Fibroblast of upper back skin (primary cell): Measurements from ENCODE around the gene GNG2.

Experiments used
- DNase-seq: peaks from one replicate; pipeline ENCODE4 v3.0.0-alpha.2; 2013

GNG2 gene

DNA sequence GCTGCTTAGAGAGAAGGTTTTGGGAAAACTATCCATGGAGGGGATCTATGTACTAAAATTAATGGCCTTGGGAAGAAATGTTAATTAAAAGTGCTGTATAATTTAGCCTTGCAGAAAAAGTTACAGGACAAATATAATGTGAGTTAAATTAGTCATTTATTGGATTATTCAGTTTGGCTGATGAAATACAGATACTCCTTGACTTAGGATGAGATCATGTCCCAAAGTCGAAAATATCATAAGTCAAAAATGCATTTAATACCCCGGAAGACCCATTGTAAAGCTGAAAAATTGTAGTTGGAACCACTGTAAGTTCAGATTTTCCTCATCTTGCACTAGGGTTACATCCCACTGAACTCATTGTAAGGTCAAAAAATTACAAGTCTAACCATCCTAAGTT is 138.7 kb downstream of the GNG2 start:
- DNase-seq: peak; percentile 83

DNA sequence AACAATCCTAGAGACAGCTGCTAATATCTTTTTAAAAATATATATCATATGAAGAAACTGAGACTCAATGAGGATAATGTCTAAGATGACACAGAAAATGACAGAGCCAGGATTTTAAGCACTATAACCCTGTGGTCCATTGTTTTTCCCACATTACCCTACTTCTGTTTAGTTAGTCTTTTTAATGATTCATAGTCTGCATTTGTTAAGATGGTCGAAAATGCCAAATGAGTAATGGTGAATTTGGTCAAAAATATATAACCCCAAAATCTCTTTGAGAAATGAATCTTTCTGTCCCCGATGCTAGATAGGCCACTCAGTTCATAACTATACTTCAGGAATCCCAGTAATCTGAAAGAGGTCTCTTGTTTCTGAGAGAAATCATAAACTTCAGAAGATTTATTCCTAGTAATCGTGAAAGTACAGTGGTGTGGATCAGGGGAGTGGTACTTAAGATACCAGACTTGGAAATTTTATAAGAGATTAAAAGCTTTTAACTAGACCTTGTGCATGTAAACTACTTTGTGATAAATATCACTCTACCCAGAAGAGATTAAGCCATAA is 139.7 kb downstream of the GNG2 start:
- DNase-seq: peak; percentile 58

DNA sequence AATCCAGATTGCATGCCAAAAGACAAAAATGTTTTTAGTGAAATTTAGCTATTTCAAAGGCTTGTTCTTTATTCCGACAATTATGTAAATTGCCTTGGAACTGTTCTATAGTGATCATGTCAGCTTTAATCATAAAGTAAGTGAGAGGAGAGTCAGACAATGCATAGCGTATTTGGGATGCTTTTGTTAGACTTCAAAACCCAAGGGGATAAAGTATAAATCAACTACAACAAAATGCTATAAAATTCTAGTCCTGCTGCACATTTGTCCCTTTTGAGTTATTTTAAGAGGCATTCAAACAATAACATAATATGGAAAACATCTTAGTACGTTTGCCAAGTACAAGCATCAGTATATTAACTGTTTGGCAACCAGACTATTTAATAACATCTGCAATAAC is 140.3 kb downstream of the GNG2 start:
- no peak for DNase-seq

- no peak for DNase-seq
These were observed 142.1 kb downstream of the GNG2 start for GRCh38 chr14:52002542-52002941.

DNA sequence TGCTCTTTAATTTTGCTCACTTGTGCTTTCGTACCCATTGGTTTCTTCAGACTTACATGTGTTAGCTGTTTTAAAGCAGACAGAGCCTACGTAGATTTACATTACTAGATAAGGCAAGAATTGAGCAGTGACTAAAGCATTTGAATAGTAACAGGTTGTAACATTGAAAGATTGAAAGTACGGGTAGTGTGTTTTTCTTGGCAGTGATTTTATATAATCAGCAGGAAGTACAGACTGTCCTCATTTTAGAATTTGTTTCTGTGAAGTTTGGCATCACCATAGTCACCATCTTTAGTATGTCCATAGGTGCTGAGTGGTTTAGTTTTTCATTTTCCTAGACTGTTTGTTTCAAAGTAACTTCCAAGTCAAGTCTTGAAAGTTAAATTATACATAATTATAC is 142.9 kb downstream of the GNG2 start:
- DNase-seq: no peak

DNA sequence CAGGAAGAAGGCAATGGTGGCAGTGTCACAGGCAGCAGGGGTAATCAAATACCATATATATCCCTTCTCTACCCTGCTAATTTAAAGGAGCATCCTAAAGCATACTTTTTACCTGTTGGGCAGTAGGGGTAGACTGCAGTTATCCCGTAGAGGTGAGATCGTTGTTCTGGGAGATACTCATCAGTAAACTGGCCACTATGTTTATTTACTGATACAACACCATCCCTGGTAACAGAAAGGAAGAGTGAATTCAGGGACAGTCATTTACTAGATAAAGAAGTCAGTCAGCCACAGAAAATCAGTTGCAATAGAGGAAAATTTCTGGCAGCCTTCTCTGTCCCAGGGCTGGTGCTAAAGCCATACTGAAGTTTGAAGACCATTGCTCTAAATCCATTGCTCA is 145.2 kb downstream of the GNG2 start:
- no peak for DNase-seq

GRCh38 chr14:52006361-52006760 is 145.9 kb downstream of the GNG2 start:
- no peak for DNase-seq

DNA sequence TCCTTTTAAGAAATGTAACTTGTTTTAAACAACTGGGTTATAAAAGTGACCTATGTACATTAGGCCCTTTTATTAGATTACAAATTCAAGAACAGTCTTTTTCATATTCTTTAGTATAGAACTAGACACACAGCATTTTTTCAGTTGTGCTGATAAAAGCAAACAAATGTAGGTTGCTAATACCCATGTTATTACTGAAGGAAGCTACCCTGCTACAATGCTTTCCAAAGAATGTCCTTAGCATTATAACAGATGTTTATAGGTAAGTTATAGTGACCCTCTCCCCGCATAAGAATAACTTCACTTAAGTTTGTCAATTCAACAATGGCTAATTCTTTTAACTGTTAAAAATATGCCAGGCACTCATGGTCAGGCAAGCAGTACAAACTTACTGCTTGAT is 146.8 kb downstream of the GNG2 start:
- DNase-seq: no peak

GRCh38 chr14:52007637-52008036 is 147.2 kb downstream of the GNG2 start:
- DNase-seq: no peak

DNA sequence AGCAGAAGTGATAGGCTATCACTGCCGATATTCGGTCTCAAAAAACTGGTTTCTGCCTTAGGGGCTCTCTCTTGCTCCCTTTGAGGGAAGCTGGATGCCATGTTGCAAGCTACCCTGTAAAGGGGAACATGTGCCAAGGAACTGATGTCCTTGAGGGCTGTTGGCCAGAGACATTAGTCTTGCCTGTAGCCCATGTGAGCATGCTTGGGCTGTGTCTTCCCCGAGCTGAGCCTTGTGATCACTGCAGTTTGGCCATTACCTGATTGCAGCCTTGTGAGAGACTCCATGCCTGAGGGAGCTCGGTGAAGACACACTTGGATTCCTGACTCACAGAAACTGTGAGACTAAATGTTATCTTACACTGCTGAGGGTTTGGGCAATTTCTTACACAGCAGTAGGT is 147.7 kb downstream of the GNG2 start:
- DNase-seq: no peak

- DNase-seq: no peak
These were observed 149.8 kb downstream of the GNG2 start for GRCh38 chr14:52010173-52010693.

GRCh38 chr14:52011523-52011922 is 151.1 kb downstream of the GNG2 start:
- no peak for DNase-seq

- DNase-seq: no peak
These were observed 152.2 kb downstream of the GNG2 start for GRCh38 chr14:52012635-52013034.

DNA sequence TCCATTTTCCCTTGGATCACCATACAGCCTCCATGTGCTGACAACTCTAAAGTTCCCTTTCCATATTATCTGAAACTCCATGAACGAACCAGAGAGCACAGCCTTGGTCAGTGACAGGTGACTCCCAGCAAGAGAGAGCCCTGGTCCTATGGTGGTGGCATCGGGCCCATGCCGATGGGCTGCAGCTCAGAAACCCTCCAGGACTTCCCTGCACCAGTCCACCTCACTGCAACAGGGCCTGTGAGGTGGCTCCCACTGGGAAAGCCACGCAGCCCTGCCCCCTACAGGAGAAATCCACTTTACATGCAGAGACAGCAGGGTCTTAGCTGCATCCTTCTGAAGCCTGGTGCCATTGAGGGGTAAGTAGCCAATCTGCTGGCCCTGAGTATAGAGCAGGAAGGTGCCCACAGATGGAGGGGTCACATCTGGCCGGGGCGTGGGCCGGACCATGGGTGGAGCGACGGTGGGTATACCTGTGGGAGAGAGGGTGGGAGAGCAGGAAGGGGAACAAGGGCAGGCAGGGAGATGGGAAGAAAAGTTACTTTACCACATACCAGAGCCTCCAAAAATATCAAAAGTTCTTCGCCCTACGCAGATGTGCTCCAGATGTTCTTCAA is 153.7 kb downstream of the GNG2 start:
- no peak for DNase-seq

- DNase-seq: no peak
These were observed 154.3 kb downstream of the GNG2 start for GRCh38 chr14:52014601-52015267.

DNA sequence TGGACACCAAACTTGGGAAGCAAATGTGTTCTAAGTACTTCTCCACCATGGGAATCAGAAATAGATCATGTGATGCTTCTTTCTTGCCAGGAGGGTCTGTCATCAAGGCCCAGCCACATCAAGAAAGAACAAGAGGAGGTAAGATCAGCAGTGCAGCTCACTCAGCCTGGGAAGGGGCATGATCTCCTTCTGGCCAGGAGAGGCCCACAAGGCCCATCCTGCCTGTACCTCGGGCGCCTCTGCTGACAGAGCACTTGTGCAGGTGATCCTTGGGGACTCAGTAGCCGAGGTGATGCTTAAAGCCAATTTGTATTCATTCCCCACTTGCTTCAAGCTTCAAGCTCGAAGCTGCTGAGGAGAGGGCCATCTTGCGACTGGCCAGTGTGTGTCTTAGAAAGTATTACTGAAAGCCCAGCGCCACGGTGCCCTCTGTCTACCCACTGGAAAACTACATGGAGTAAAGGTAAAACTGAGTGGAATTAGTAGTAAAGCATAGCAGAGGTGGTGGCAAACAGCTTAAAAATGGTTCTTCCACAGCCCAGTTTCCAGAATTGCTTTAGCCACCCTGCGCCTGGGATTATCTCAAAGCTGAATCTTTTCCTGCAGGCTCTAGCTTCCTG is 155.1 kb downstream of the GNG2 start:
- DNase-seq: peak; percentile 29

DNA sequence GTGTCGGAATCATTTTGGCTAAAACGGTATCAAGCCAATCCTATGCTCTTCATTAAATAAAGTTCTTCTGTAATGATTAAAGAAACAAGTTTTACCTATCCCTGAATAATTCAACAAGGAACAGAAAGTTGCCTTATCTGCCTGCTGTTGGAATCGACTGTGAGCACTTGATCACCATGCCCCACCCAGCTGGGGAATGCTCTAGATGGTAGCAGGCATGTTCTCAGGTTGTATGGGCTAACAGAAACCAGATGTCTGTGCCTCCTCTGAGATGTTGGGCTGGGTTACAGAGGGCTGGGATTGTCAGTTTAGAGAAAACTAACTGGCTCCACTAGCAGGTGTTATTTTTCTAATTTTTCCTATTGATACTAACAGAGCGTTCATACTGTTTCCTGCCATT is 157.8 kb downstream of the GNG2 start:
- DNase-seq: no peak

GRCh38 chr14:52018970-52019369 is 158.6 kb downstream of the GNG2 start:
- DNase-seq: no peak
